Spleen (tissue), 7 donors: Measurements from ENCODE around the gene ROBO1.

Source experiments
- CTCF ChIP-seq, 11 experiments: fragments of 200-600 bp in 7 of 11; fragments of 450-650 bp in 4 of 11; sonication (generic) in 4 of 11; IDR thresholded peaks in 8 of 11; conservative IDR thresholded peaks in 3 of 11; 1 replicate in 7 of 11; 2 replicates in 4 of 11; pipeline versions ENCODE4 v1.4.0 to v1.8.0; 2016 to 2021; ENCODE audit warnings: antibody characterized with exemption in 11 of 11, inconsistent platforms in 4 of 11, mild to moderate bottlenecking in 1 of 11
- POLR2A ChIP-seq, 3 donors: fragments of 450-650 bp; IDR thresholded peaks; one replicate each; pipeline ENCODE4 v1.5.1; 2017; ENCODE audit warnings: antibody characterized with exemption in 3 of 3, mild to moderate bottlenecking in 1 of 3
- POLR2AphosphoS5 ChIP-seq, 3 donors: sonication (generic); formaldehyde crosslinking; IDR thresholded peaks; one replicate each; pipeline ENCODE4 v1.5.1; 2017; ENCODE audit warnings: antibody characterized with exemption in 3 of 3
- donor health status: DM: no; HTN: no; CAD: no; lungs with moderate emphysema.
- donor health status: DM: no; HTN: no; CAD: no.
- donor health status: DM: no; HTN: no; CAD: no.

GRCh38 chr3:79765911-79766310, 1.9 kb downstream of the ROBO1 start:
- TF ChIP-seq POLR2A (IDR thresholded peaks at IDR 0.05): no peak
- TF ChIP-seq CTCF (IDR thresholded peaks at IDR 0.05 in 8 of 11, conservative IDR thresholded peaks at IDR 0.05 in 3 of 11): no peak
- no peak for TF ChIP-seq POLR2AphosphoS5 (IDR thresholded peaks at IDR 0.05)
